OCI-LY7 (cell line): ENCODE results near the gene SERTAD4.

Experiments
- EZH2phosphoT487 ChIP-seq: fragments of 200-600 bp; sonication (generic); IDR thresholded peaks from 2 replicates; pipeline ENCODE4 v1.6.1; 2018; ENCODE audit warnings: low read depth, borderline replicate concordance, mild to moderate bottlenecking, mixed run types, antibody characterized with exemption, low read length, moderate library complexity, mixed read lengths
- TF ChIP-seq, protein P1 (sequence below): fragments of 200-600 bp; sonication (generic); conservative IDR thresholded peaks from 2 replicates; pipeline ENCODE4 v1.5.1; 2014; ENCODE audit warnings: mild to moderate bottlenecking, antibody characterized with exemption, low read length, moderate library complexity, mixed read lengths

- TF ChIP-seq, protein P1, sequence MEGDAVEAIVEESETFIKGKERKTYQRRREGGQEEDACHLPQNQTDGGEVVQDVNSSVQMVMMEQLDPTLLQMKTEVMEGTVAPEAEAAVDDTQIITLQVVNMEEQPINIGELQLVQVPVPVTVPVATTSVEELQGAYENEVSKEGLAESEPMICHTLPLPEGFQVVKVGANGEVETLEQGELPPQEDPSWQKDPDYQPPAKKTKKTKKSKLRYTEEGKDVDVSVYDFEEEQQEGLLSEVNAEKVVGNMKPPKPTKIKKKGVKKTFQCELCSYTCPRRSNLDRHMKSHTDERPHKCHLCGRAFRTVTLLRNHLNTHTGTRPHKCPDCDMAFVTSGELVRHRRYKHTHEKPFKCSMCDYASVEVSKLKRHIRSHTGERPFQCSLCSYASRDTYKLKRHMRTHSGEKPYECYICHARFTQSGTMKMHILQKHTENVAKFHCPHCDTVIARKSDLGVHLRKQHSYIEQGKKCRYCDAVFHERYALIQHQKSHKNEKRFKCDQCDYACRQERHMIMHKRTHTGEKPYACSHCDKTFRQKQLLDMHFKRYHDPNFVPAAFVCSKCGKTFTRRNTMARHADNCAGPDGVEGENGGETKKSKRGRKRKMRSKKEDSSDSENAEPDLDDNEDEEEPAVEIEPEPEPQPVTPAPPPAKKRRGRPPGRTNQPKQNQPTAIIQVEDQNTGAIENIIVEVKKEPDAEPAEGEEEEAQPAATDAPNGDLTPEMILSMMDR: no peak
- TF ChIP-seq EZH2phosphoT487: no peak
Measured at GRCh38 chr1:210293171-210293607, 60.6 kb downstream of the SERTAD4 start.
